ENCODE measurements around the gene MPC2.
"Not testable (repeated sequence)": the region's sequence is repeated elsewhere in the genome, so short reads cannot be mapped to it uniquely, and the experiment has no call there.

Gene MPC2

DNA sequence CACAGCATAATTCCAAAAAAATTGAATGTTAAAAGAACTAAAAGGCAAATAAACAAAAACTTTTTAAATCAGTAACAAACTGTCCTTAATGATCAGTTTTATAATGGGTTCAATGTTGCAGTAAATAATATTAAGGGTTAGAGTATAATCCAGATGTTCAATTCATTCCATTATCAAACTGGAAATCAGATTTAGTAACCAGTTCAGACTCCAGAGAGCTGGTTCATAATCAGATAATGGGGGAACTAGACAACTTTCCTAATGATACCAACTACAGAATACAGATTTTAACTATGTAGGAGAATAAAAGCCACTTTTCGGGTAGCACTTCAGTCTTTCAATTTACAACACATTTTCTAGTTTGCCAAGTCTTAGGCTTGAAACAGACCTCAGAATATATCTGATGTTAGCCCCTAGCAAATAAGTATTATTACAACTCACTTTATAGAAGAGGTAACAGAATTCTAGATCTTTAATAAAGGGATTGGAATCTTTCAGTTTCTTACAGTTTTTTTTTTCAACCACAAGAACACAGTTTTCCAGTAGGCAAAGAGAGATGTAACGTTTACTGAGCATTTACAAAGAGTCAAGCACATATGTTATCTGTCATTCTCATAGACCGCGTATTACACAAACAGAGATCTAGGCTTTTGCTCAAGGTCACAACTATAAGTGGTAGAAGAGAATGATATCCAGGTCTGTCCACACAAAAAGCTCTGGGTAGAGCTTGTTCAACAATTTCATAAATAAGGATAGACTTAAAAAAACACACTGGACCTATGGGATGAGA lies 2.3 kb downstream of the MPC2 start:
- DNase-seq, result no peak

DNA sequence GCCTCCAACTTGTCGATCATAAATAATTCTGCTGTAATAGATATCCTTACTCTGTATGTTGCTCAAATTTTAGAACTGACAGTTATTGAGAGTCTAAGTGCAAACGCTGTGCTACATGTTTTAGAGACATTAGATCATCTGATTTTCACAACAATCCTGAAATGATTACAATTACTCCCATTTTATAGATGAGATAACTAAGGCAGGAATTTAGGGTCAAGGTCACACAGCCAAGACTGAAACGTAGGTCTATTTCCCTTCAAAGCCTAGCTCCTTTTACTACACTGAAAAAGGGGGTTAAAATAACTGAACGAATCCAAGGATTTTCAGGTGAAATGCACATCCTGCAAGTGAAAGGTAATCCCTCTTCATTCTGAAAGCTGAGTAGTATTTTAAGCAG lies 3.1 kb downstream of the MPC2 start:
- no peak for DNase-seq

DNA sequence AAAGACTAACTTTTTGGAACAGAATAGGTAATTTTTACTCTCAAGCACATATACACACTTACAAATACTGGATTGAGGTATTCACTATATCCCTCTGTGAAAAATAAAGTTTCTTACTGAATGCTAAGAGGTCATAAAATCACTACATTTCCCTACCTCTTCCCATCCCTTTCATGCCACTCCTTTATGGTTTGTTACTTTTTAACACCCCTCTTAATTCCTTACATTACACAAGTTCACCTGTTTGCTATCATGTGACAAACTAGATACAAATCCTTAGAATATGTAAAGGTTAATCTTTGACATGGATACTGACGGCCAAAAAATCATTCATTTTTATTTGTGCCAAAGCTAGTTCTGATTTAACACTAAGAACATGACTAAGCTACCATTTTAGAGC lies 7.1 kb downstream of the MPC2 start:
- no peak for DNase-seq

DNA sequence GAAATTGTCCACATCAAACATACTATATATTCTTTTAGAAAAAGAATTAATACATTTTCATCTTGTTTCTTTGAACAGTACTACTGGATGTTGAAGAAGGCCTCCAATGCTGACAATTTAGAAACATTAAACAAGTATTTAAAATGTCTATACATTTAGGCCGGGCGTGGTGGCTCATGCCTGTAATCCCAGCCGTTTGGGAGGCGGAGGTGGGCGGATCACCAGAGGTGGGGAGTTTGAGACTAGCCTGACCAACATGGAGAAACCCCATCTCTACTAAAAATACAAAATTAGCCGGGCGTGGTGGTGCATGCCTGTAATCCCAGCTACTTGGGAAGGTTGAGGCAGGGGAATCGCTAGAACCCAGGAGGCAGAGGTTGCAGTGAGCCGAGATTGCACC lies 8.0 kb downstream of the MPC2 start:
- DNase-seq, result not testable (repeated sequence)

DNA sequence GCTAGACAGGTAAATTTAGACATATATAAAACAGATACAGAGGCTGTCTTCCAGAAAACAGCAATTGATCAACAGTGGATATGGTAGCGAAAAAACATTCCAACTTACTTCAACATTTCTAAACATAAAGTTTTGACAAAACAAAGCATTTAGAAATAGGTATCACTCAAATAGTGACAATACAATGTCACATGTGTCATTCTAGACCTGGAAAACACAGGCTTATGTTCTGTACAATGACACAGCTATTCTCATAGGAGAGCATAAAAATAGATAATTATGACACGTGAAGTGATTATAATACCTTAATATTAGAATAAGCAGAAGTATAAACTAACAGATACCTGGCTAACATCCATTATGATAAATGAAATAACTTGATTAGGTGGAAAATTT lies 8.4 kb downstream of the MPC2 start:
- DNase-seq, result no peak

DNA sequence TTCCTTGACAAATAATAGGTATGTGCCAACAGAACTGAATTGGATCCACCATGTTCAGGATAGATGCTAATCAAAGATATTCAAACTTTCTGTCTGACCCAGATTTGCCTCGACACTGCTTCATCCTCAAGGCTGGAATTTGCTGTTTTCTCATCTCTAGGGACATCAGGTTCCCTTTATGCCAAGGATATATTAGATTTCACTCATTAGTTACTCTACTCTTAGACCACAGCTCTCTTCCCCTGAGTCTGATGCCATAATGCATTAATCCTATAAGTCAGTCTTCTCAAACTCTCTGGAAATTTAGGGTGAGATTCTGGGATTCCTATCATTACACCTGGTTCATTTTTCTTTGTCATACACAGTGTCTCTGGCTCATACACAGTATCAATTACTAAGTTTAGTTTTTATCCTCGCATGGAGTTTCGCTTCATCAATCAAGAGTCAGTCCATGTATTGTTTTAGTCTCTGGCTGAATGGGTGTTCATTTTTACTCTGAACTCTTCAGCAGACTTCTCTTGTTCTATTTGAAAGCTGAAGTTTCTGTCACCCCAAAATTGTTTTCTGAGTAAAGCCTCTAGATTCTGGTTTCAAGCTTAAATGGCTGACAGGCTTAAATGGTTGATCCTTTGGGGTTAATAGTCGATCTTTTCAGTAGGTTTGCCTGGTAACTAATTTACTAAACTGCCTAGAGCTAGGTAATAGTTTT lies 9.7 kb downstream of the MPC2 start:
- no peak for DNase-seq

DNA sequence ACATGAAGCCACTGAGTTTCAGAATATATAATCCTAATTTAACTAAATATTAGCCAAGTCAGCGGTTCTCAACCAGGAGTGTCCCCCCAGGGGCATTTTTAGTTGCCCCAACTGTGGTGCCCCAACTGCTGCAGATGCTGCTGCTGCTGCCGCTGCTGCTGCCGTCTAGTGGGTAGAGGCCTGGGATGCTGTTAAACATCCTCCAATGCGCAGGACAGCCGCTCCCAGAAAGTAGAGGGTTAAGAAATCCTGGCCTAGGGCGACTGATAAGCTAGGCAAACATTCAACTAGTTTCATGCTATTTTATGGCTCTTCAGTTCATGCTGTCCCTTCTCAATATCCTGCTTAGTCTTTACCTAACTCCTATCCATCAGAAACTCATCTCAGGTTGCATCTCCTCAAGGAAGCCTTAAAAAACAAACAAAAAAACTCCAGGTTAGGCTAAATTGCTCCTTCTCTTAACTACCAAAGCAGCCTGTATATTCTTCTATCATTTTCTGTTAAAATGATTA lies 10.3 kb downstream of the MPC2 start:
- DNase-seq, result no peak

DNA sequence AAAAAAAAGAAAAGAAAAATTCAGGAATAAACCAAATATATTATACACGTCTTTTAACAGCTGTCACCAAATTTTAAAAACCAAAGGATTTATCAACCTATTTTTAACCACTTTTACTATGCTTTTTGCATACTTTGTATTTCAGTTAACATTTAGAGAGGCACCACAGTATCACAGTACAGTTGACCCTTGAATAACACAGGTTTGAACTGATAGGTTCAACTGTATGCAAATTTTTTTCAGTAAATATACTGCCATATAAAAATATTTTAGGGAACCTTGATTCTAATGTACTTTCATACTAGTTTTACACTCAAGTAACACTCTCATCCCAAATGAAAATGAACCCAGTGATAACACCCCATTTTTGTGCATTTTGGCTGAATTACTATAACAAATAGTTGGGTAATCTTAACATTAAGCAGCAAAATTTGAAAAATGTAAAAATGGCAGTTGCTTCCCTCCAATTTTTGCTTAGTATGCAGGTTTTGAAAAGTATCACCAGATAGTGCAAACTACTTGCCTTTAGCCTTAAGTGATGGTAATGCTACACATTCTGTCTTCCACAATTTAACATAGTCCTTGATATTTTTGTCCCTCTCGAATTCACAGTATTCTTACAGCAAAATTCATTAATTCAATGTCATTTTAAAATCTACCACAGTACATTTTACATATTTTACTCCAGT lies 12.2 kb downstream of the MPC2 start:
- DNase-seq, result no peak

DNA sequence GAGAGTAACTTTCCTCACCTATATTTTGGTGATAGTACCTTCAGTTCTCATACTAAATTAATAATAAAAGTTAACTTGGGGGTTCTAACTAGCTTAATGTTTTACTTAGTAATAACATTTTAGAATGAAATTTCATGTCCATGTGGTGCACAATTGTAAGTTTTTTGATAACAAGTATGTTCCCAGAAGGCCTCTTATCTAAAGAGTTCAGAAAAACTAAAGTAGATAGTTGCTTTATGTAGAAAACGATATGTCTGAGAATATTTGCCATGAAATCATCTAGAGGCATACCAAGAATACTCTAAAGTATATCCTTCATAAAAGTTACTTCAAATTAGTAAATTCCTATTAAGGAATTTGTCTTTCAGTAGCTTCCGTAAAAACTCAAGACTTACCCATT lies 12.8 kb downstream of the MPC2 start:
- DNase-seq, result no peak

DNA sequence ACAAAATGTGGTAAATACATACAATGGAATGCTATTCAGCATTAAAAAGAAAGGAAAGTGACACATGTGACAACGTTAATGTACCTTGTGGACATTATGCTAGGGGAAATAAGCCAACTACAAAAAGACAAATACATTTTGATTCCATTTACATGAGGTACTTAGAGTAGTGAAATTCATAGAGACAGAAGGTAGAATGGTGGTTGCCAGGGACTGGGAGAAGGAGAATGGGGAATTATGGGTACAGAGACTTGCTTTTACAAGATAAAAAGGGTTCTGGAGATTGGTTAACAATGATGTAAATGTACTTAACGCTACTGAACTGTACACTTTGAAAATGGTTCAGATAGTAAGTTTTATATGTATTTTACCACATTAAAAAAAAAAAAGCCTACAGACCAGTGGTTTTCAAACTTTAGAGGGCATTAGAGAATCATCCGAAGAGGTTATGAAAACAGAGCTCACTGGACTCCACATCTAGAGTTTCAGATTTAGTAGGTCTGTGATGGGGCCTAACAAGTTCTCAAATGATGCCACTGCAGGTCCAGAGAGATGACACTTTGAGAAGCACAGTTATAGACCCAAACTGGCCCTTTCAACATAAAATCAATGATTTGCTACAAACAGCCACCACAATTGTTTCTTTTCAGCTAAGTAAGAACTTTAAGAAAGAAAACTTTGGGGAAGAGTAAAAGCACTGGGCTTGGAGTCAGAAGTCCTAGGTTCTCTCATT lies 13.4 kb downstream of the MPC2 start:
- no peak for DNase-seq

DNA sequence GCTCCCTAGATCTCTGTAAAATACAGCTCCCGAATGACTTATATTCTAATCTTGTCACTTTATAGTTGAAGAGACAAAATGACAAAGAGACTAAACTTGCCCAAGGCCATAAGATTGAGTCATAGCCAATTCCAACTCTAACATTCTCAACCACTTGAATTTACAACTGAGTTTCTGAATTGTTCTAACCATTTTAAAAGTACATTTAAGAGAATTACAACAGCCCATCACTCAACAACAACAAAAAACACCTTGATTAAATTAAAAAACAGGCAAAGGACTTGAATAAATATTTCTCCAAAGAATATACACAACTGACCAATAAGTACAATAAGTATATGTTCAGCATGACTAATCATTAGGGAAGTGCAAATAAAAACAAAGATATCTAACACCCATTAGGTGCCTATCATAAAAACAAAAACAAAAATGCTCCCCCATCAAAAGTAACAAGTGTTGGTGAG lies 14.2 kb downstream of the MPC2 start:
- DNase-seq, result no peak

DNA sequence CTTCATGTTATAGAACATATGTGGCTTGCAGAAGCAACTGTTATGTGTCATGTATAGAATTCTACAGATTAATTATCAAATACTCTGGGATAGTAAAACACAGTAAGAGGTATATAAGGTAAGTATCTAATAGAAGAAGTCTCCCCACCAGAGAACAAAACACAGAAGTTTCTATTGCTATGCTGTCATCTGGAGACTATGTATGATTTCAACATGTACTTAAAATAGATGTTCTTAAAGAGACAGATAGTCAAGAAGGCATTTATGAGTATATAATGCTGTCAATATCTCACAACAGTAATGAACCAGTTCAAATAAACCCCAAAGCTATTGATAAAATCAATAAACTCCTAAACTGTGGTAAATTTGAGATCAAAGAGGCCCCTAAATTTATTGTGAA lies 14.8 kb downstream of the MPC2 start:
- no peak for DNase-seq

DNA sequence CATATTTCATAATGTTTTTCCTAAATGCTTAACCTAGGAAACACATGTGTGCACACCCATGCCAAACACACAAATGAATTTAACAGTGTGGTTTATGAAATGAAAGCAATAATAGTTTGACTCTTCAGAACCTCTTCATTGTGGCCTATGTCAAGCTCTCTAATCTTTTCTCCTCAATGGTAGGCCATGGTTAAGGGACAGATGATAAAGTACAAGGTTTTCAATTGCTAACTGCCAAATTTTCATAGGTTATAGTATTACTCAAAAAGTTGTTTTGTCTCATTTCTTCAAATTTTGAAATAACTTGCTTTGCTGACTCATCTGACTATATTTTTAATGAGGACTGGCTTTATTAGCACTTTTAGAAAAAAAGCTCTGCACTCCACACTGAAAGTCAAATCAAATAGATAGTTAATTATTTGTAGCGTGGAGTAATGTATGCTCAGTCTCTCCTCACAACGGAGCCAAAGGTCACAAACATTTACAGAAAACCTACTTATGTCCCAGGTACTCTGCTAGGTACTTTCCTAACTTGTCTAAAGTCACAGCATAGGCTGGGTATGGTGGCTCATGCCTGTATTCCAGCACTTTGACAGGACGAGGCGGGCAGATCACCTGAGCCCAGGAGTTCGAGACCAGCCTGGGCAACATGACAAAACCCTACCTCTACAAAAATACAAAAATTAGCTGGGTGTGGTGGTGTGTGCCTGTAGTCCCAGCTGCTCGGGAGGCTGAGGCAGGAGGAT lies 19.9 kb downstream of the MPC2 start:
- DNase-seq, result no peak

DNA sequence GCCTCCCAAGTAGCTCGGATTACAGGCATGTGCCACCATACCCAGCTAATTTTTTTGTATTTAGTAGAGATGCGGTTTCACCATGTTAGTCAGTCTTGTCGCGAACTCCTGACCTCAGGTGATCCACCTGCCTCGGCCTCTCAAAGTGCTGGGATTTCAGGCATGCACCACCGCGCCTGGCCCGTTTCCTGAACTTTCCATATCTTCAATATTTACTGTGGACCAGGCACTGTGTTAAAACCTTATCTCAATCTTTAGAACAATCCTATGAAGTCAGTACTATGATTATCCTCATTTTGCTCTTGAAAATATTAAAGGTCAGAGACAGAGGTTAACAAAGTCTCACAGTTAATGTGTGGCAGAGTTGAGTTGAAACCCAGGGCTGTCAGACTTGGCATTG lies 21.3 kb downstream of the MPC2 start:
- DNase-seq, result no peak

DNA sequence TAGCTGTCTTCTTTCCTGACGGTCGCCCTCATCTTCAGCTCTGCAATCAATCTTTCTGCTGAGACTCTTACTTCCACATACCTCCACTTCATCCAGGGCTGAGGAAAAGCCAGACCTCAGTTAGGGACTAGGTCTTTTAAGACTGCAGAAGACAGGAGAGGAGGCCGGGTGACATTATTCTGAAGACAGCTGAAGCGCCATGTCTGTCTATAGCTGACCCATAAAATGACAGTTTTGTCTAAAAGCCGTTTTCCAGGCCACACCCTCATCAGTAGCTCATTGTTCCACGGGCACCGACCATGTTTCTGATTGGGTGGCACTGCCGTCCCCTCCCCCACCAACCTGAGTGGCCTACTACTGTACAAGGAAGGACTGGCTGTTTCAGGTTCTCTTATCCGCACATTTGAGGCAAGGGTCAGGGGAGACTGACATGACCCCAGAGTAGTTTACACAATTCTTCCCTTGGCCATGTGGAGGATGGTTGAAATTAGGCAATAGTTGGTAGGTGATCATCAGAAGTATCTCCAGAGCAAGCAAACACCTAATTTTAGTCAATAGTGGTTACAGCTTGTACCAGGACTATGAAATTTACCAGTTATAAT lies 22.9 kb downstream of the MPC2 start, which contains the start of gene ADCY10:
TSS of gene ADCY10 (minus strand) at position 240 of the 602 bp plus-strand sequence. CDS start 8,994 bp downstream, outside the sequence.
- no peak for DNase-seq

DNA sequence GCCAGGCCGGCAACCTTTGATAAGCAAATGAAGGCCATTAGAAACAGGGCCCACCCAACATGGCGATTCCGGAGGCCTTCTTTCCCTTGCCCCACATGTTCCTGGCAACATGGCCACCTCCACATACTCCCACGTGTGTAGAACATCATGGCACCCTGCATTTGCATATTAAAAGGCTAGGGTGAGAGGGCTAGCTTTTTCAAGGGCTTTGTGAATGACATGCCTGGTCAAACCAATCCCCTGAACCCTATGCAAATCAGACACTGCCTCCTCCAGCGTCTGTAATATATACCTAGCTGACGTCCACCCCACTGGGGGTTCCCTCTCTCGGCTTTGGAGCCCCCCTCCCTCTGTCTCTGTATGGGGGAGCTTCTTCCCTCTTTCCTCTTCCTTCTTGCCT lies 24.6 kb downstream of the MPC2 start:
- DNase-seq, result no peak

DNA sequence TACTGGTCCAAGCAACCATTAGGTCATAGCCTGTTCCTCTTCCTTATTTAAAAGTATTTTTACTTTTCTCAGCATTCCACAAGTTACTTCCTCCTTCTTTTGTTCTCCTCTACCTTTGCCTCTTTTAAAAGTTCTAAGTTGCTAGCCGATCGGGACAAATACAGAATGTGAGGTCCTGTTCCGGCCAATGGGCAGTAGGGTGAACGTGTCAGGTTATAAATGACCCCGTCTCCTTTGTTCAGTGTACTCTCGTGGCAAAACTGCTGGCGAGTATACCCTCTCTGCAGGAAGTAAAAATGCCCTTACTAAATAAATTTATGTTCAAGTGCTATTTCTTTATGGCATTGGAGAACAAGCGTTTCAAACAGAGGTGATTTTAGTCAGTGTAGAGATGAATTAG lies 25.5 kb downstream of the MPC2 start:
- DNase-seq, result no peak

DNA sequence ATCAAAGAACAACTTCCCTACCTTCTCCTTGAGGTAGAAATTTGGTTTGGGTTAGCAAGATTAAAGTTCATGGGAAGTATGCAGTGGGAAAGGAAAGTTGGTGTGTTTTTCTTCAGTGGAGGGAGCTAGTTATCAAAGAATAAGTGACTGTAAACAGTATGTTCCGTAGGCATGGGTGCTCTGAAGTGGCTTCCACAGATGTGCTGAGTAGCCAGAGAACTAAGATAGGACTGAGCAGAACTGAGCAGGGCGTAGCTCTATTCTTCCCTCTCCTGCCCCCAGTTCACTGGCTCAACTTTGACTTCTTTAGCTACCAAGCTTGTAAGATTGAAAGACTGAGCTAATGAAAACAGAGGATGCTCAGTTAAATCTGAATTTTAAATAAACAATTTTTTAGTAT lies 26.3 kb downstream of the MPC2 start:
- no peak for DNase-seq

DNA sequence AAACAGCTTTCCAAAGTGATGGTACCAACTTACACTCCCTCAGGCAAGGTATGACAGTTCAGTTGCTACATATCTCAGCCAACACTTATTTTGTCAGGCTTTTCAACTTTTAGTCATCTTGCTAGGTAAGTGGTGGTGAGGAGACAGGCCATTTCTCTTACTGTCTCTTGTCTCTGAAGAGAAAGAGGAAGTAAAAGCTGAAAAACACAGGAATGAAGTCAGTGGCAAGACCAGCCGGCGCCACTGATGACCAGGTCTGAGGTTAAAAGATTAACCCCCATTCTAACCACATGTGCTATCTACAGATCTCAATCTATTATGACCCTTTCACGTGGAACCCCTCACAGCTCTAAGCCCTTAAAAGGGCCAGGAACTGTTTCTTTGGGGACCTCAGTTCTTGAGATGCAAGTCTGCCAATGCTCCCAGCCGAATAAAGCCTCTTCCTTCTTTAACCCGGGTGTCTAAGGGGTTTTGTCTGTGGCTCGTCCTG lies 27.1 kb downstream of the MPC2 start:
- no peak for DNase-seq

DNA sequence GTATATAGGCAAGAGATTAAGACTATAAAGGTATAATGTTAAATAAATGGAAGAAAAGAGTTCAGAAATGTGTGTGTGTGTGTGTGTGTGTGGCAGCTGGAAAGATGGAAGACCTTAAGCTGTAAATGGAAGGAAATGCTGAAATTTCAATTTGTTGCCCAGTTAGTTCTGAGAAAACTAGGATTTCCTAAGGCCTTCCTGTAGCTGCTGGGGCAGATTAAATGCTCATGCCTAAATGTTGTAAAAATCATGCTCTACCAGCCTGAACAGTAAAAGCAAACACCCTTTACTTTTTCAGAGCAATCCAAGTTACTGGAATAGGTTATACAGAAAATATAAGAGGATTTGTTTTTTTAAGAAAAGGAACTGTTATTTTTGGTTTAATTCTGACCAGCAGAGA lies 31.2 kb downstream of the MPC2 start:
- DNase-seq, result no peak

DNA sequence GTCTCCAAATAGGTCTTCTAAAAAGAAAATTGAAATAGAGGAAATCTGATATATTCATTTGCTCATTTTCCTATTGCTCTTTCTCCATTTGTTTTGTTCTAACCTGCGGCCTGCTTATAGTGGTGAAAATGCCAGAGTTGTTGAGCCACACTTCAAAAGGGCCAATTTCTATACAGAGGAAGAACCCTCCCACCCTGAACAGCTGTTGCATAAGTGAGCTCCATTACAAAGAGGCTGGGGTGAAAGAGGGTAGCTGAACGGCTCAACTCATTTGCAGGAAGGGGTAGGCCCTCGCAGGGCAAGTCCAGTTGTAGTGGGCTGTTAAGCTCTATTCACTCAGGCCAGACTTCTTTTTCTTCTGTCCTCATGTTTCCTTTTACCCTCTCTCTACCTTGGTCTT lies 31.7 kb downstream of the MPC2 start:
- DNase-seq, result no peak

All from NCI-H1105 (cell line).